ENCODE measurements around the gene CALCR. TPM values are rescaled to one million over a fixed set of nuclear protein-coding genes. Genes with fewer than 3 reads are reported as not detected.

CALCR gene
- polyA plus RNA-seq, 3 donors: not detected

- Mint-ChIP-seq H3K27ac (no peak overlapping the region), H3K4me1 (no peaks in the 10 kb centered on the region), H3K27me3 (ENCODE audit: low read depth in 3 of 3) (peaks cover 0 to 6% (median 3%) of the 10 kb centered on the region in 3 donors), H3K9me3 (peaks cover 0 to 2% (median 0%) of the 10 kb centered on the region in 7 donors), H3K4me3 (no peak overlapping the region), H3K36me3 (no peaks in the 10 kb centered on the region)
- H3K4me2 ChIP-seq (replicated peaks; ENCODE audit: extremely low read depth, low read length, poor library complexity, severe bottlenecking): no peak overlapping the region
- H3K79me2 ChIP-seq (ENCODE audit: insufficient read depth, low read length): no peaks in the 10 kb centered on the region
- no peaks in the 10 kb centered on the region for H3K4me1 ChIP-seq (ENCODE audit: control insufficient read depth in 1 of 2, insufficient read depth in 2 of 2, low read length in 2 of 2)
- no peak for DNase-seq
- H4K20me1 ChIP-seq (ENCODE audit: insufficient read depth, low read length): no peaks in the 10 kb centered on the region
- no peak overlapping the region for H3K9ac ChIP-seq (ENCODE audit: insufficient read depth, low read length, poor library complexity, severe bottlenecking)
- H2AFZ ChIP-seq (ENCODE audit: insufficient read depth, low read depth, low read length, poor library complexity, severe bottlenecking): no peak overlapping the region
- no peak overlapping the region for H3K4me3 ChIP-seq (replicated peaks in 1 of 3; ENCODE audit: low read depth in 2 of 3, low read length in 3 of 3)
- intact Hi-C loops (cut with micrococcal nuclease): no loop called here
- no peaks in the 10 kb centered on the region for H3K36me3 ChIP-seq (replicated peaks in 1 of 2; ENCODE audit: control insufficient read depth in 1 of 2, insufficient read depth in 2 of 2, low read length in 2 of 2)
- no peak for TF ChIP-seq CTCF (IDR thresholded peaks at IDR 0.05)
- no peak overlapping the region for H3K27ac ChIP-seq (ENCODE audit: low read depth in 1 of 2, low read length in 2 of 2)
- H3K9me3 ChIP-seq (replicated peaks in 1 of 2; ENCODE audit: control insufficient read depth in 1 of 2, insufficient read depth in 1 of 2, low read length in 2 of 2): no peaks in the 10 kb centered on the region
- H3K27me3 ChIP-seq (ENCODE audit: control insufficient read depth in 2 of 2, insufficient read depth in 2 of 2, low read length in 2 of 2): no peaks in the 10 kb centered on the region
- no CpG with 5 or more reads among the region's 1 CpG for WGBS (ENCODE audit: insufficient coverage)
Measured at GRCh38 chr7:93392984-93393383, 181.5 kb downstream of the CALCR start.

- H3K4me2 ChIP-seq (replicated peaks; ENCODE audit: extremely low read depth, low read length, poor library complexity, severe bottlenecking): no peak overlapping the region
- H2AFZ ChIP-seq (ENCODE audit: insufficient read depth, low read depth, low read length, poor library complexity, severe bottlenecking): no peak overlapping the region
- intact Hi-C loops (cut with micrococcal nuclease): no loop called here
- H3K36me3 Mint-ChIP-seq: no peaks in the 10 kb centered on the region
- H3K4me3 Mint-ChIP-seq: no peak overlapping the region
- WGBS (ENCODE audit: insufficient coverage): 90% methylated on average over 3 of the region's 3 CpGs
- no peaks in the 10 kb centered on the region for H3K79me2 ChIP-seq (ENCODE audit: insufficient read depth, low read length)
- H3K36me3 ChIP-seq (replicated peaks in 1 of 2; ENCODE audit: control insufficient read depth in 1 of 2, insufficient read depth in 2 of 2, low read length in 2 of 2): no peaks in the 10 kb centered on the region
- H3K27me3 Mint-ChIP-seq (ENCODE audit: low read depth in 3 of 3): peaks cover 0 to 6% (median 4%) of the 10 kb centered on the region in 3 donors
- H3K27ac Mint-ChIP-seq: no peak overlapping the region
- no peak overlapping the region for H3K9ac ChIP-seq (ENCODE audit: insufficient read depth, low read length, poor library complexity, severe bottlenecking)
- no peak for TF ChIP-seq CTCF (IDR thresholded peaks at IDR 0.05)
- H3K4me1 ChIP-seq (ENCODE audit: control insufficient read depth in 1 of 2, insufficient read depth in 2 of 2, low read length in 2 of 2): no peaks in the 10 kb centered on the region
- H3K27me3 ChIP-seq (ENCODE audit: control insufficient read depth in 2 of 2, insufficient read depth in 2 of 2, low read length in 2 of 2): no peaks in the 10 kb centered on the region
- DNase-seq: no peak
- H3K9me3 ChIP-seq (replicated peaks in 1 of 2; ENCODE audit: control insufficient read depth in 1 of 2, insufficient read depth in 1 of 2, low read length in 2 of 2): no peaks in the 10 kb centered on the region
- no peak overlapping the region for H3K4me3 ChIP-seq (replicated peaks in 1 of 3; ENCODE audit: low read depth in 2 of 3, low read length in 3 of 3)
- H3K27ac ChIP-seq (ENCODE audit: low read depth in 1 of 2, low read length in 2 of 2): no peak overlapping the region
- H4K20me1 ChIP-seq (ENCODE audit: insufficient read depth, low read length): no peaks in the 10 kb centered on the region
- H3K4me1 Mint-ChIP-seq: no peaks in the 10 kb centered on the region
- H3K9me3 Mint-ChIP-seq: peaks cover 0 to 2% (median 0%) of the 10 kb centered on the region in 7 donors
Measured at GRCh38 chr7:93390660-93391059, 183.9 kb downstream of the CALCR start.

Data from CD14-positive monocyte (primary cell).